GM21576 (cell line): ENCODE results near the gene TENM4.

Experiments used
- ATAC-seq: cut with Tn5 transposase; IDR thresholded peaks from one replicate; pipeline ENCODE4 v1.9.1; 2021; ENCODE audit warnings: mild to moderate bottlenecking, moderate library complexity; ENCODE audit not compliant: unreplicated experiment

Gene TENM4

DNA sequence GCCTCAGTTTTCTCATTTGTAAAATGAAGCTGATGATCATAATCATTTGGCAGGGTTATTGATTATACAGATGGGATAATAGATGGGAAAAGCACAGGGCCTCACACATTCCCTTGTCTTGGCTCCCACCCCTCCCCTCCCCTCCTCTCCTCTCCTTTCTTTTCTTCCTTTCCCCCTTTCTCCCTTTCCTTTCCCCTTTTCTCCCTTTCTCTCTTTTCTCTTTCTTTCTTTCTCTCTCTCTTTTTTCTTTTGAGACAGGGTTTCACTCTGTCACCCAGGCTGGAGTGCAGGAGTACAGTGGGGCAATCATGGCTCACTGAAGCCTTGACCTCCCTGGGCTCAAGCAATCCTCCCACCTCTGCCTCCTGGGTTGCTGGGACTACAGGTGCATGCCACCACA lies 705.1 kb downstream of the TENM4 start:
- no peak for ATAC-seq

DNA sequence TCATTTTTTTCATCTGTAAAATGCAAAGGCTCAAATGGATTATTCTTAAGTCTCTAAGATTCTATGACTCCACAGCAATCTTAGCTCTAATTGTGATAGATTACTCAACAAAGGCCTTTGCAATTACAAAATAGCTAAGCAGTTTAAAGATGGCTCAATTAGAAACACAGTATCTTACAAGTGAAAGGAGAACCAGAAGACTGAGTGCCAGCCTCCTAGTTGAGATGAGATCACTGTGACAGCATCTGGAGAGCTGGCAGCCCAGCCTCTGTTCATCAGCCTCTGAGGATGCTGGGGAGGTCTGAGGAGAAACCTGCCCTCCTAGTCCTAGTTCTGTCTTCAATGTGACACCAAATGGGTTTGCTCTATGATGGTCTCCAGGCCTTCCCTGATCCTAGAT lies 707.8 kb downstream of the TENM4 start:
- ATAC-seq, result no peak

DNA sequence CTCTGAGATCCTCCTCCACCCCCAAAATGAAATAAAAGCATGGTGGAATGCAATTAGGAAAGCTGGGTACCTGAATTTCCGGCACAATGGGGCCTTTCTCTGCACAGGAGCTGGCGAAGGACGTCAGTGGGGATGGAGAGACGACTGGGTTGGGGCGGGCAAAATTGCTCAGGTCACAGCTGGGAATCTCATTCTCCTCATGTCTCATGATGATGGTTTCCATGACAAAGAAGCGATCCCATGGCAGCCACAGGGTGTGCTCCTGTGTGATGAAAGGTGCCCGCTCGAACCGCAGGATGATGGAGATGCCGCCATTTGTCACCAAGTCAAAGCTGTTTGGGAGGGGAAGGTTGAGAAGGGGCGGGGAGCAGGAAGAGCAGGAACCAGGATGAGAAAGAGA lies 708.6 kb downstream of the TENM4 start:
- ATAC-seq, result no peak

- no peak for ATAC-seq
Measured at GRCh38 chr11:78731027-78731426, 709.8 kb downstream of the TENM4 start.

- no peak for ATAC-seq
Measured at GRCh38 chr11:78730267-78730824, 710.5 kb downstream of the TENM4 start.

- ATAC-seq, result no peak
Measured at GRCh38 chr11:78727816-78728215, 713.0 kb downstream of the TENM4 start.

DNA sequence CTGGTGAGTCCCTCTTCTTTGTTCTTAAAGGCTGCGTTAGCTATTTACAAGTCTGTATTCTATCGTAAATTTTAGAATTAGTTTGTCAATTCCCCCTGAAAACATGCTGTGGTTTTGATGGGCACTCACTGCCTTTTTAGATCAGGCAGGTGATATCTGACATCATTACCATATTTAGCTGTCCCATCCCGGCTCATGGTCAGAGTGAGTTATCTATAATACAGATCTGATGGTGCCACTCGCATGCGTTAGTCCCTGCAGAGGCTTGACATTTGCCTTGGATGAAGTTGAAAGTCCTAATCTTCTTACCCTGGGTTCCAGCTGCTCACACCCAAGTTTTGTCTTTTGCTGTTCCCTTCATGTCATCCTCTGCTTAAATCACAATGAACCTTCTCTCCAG lies 715.6 kb downstream of the TENM4 start:
- no peak for ATAC-seq

- ATAC-seq, result no peak
Measured at GRCh38 chr11:78722786-78723185, 718.0 kb downstream of the TENM4 start.

GRCh38 chr11:78720281-78720989 lies 720.4 kb downstream of the TENM4 start:
- ATAC-seq, result no peak

DNA sequence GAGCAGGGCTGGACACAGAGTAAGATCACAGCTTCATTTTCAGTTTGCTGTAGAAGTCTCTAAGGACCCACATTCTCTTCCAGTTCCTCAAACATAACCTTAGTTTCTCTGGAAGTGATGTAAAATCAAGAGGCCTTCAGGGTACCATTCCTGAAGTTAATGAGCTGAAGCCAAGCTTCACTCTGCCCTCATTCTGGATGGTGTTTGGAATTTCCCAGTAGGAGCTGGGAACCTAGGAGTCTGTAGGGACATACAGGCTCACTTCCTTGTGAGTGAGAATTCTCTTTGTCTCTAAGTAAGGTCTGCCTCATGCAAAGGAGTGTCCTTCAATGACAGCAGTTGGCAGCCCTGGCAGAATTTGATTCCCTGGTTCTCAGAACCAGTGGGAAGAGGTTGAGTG lies 723.8 kb downstream of the TENM4 start:
- ATAC-seq, result no peak

- ATAC-seq, result no peak
Measured at GRCh38 chr11:78715639-78716311, 725.1 kb downstream of the TENM4 start.

DNA sequence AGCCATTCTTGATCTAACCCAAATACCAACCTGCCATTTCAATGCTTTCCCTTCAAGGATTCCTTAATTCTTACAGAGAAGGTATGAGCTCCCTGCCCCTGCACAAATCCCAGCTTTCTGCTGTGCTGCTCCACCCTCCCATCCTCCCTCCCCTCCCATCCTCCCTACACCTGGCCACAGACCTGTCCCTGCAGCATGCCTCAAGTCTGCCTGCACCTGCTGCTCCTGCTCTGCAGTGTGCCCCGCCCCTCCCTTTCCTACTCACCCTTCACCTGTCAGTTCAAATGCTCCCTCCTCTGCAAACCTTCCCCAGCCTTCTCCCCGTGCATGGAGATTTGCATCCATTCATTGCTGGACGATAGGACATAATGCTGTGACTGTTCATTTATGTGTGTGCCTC lies 726.3 kb downstream of the TENM4 start:
- ATAC-seq, result no peak

DNA sequence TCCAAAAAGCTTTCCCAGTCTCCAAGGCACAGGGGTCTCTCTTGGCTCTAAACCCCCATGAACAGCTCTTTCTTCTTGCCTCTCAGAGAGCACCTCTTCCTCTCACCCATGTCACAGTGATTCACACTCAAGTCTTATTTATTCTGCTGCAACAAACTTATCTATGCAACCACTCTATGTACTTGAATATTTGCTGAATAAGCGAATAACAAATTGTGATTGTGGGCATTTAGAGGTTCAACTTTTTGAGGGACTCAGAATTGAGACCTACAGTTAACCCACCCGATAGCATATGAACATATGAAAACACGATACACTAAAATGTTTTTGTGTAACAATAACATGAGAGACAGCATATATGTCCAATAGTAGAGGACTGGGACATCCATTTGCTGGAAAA lies 729.1 kb downstream of the TENM4 start:
- ATAC-seq, result no peak

- ATAC-seq, result no peak
Measured at GRCh38 chr11:78710417-78710816, 730.4 kb downstream of the TENM4 start.

DNA sequence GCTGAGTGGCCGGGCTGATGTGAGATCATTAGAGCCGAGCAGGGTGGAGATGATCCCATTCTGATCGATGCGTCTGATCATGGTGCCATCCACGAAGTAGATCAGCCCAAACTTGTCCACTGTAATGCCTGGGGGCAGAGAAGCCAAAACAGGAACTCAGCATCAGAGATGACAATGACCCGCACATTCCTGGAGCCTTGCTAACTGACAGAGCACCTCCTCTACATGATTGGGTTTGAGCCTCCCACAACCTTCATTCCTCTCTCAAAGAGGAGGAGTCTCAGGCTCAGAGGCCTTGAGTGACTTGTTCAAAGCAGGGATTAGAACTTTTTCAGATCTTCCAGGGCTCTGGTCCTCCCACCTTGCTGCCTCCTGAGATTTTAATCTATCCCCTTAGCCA lies 732.4 kb downstream of the TENM4 start:
- no peak for ATAC-seq

DNA sequence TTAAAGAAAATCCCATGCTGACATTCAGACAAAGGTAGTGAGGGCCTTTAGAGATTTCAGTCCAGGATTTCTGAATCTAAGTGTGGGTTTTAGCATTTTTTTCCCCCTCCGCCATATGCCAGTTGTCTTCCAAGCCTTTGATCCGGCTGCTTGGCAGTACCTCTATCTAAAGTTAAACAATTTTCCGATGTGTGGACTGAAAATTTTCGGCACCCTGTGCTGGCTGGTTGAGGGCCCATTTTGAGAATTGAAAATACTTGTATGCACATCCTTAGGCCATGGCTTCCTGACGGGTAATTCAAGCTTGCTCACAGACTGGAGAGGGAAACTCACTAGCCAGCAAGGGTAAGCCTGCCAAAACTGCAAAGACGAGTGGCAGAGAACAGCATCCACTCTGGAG lies 734.3 kb downstream of the TENM4 start:
- ATAC-seq, result no peak

GRCh38 chr11:78704811-78705210 lies 736.0 kb downstream of the TENM4 start:
- ATAC-seq, result no peak

DNA sequence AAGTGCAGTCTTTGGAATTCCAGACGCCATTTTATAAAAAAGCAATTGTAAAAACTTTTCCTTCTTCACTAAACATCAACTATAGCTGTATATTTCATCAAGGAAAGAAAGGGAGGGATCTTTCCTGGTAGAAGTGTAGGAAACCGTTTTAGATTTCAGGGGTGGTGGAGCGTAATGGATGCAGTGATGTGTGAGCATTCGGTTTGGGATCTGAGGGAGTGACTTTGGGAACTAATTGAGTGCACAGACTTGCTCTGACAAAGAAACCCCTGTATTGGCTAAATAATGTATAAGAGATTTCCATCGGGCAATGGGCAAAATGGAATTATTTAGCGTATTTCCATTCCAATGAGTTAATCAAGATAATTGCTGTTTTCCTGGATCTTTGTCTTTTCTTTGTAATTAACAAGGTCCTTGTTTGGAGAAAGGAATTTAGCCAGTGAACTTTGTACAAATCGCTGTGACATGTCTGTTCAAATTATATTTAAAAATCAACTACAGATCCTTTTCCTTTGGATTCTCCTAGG lies 741.2 kb downstream of the TENM4 start:
- no peak for ATAC-seq

GRCh38 chr11:78698612-78699011 lies 742.2 kb downstream of the TENM4 start:
- no peak for ATAC-seq

GRCh38 chr11:78696177-78696576 lies 744.7 kb downstream of the TENM4 start:
- no peak for ATAC-seq

GRCh38 chr11:78694152-78694551 lies 746.7 kb downstream of the TENM4 start:
- ATAC-seq, result no peak

DNA sequence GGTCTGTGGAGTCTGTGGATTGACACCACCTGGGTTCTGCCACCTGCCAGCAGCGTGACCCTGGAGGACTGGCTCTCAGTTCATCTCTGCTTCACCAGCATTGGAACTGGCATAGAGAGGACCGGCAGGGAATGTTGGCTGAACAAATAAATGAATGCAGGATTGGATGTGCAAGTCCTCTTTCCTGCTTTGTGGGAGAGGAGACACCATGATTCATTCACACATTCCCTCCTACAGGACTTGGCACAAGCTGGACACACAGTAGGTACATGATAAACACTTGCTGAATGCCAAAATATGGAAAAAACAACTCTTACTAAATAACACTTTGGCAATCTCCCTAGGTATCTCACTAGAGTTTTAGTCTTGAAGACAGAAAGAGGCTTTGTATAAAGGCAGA lies 749.6 kb downstream of the TENM4 start:
- no peak for ATAC-seq
